Lower leg skin (tissue), 4 donors: ENCODE data around the gene CTRB1. TPM values are rescaled to one million over a fixed set of nuclear protein-coding genes. Genes with fewer than 3 reads are reported as not detected.
"Not testable (repeated sequence)": the region's sequence is repeated elsewhere in the genome, so short reads cannot be mapped to it uniquely, and the experiment has no call there.

Source experiments
- DNase-seq, 2 donors: peaks; one replicate each; pipeline ENCODE4 v3.0.0-alpha.2; 2019; ENCODE audit warnings: low spot score in 2 of 2
- H3K4me3 ChIP-seq: fragments of 200-600 bp; sonication (generic); 2 replicates; pipeline ENCODE4 v1.5.1; 2017; ENCODE audit warnings: mild to moderate bottlenecking, low read depth; ENCODE audit not compliant: poor library complexity, severe bottlenecking
- POLR2A ChIP-seq, 2 donors: fragments of 450-650 bp; IDR thresholded peaks; one replicate each; pipeline ENCODE4 v1.6.1; 2016 to 2017; ENCODE audit warnings: antibody characterized with exemption in 2 of 2, mild to moderate bottlenecking in 1 of 2, moderate library complexity in 1 of 2
- WGBS, 2 donors: methylation state at CpG; one replicate each; pipeline ENCODE4 v1.1.5; 2018; 5-methylcytosine and 5-hydroxymethylcytosine counted together
- intact Hi-C: fragments of 100-400 bp; cut with DNase I; formaldehyde crosslinking; loops from one replicate; pipeline ENCODE4 v1.15.0; 2023; ENCODE audit warnings: low total_unique reads
- total RNA-seq, 4 donors: library from RNA; depleted of rRNA; stranded (reverse); fragments of >200 nt; gene quantifications; one replicate each; pipeline ENCODE4 v1.1.0, GENCODE V29; 2016
- TF ChIP-seq, protein P1 (sequence below), 3 donors: fragments of 450-650 bp; IDR thresholded peaks; one replicate each; pipeline ENCODE4 v1.5.1; 2016; ENCODE audit warnings: antibody characterized with exemption in 3 of 3, mild to moderate bottlenecking in 3 of 3, moderate library complexity in 2 of 3

Gene CTRB1
- total RNA-seq, 4 donors from 2014 or later: 1.0 TPM; not detected in 3

DNA sequence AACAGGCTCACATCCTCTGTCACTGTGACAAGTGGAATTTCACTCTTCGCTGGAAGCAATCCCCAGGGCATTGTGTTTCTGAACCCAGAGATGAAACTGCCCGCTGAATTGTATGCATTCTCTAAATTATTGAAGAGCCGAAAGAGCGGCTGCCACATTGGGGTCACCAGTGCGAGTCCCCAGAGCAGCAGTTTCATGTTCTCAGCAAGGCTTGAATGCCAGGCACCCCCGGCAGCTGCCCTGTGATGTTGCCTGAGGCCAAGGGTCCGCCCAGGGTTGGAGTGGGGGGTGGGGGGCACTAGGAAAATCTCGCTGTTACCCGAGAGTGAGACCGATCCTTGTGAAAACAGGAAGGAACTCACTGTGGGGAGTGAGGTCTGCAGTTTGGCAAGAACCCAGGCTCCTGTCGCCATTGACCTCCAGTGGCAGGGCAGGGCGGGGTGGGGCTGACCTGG lies 53.3 kb downstream of the CTRB1 start:
- intact Hi-C loops: no loop called here
- WGBS, 2 donors: 60 to 69% methylated on average over 12 of the region's 12 CpGs
- no peak for DNase-seq

DNA sequence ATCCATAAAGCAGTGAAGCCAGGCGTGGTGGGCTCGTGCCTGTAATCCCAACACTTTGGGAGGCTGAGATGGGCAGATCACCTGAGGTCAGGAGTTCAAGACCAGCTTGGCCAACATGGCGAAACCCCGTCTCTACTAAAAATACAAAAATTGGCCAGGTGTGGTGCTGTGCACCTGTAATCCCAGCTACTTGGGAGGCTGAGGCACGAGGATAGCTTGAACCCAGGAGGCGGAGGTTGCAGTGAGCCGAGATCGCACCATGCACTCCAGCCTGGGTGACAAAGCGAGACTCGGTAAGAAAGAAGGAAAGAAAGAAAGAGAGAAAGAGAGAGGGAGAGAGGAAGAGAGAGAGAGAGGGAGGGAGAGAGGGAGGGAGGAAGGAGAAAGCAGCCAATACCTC lies 53.8 kb downstream of the CTRB1 start:
- WGBS, 2 donors: 92 to 95% methylated on average over 10 of the region's 10 CpGs
- intact Hi-C loops, DNase-seq: not testable (repeated sequence)

More for the DNA sequence above, 53.3 kb downstream of the CTRB1 start:
- no peak for TF ChIP-seq POLR2A (IDR thresholded peaks at IDR 0.05)
- TF ChIP-seq, protein P1, sequence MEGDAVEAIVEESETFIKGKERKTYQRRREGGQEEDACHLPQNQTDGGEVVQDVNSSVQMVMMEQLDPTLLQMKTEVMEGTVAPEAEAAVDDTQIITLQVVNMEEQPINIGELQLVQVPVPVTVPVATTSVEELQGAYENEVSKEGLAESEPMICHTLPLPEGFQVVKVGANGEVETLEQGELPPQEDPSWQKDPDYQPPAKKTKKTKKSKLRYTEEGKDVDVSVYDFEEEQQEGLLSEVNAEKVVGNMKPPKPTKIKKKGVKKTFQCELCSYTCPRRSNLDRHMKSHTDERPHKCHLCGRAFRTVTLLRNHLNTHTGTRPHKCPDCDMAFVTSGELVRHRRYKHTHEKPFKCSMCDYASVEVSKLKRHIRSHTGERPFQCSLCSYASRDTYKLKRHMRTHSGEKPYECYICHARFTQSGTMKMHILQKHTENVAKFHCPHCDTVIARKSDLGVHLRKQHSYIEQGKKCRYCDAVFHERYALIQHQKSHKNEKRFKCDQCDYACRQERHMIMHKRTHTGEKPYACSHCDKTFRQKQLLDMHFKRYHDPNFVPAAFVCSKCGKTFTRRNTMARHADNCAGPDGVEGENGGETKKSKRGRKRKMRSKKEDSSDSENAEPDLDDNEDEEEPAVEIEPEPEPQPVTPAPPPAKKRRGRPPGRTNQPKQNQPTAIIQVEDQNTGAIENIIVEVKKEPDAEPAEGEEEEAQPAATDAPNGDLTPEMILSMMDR (IDR thresholded peaks at IDR 0.05): no peak
- H3K4me3 ChIP-seq: no peak overlapping the region

DNA sequence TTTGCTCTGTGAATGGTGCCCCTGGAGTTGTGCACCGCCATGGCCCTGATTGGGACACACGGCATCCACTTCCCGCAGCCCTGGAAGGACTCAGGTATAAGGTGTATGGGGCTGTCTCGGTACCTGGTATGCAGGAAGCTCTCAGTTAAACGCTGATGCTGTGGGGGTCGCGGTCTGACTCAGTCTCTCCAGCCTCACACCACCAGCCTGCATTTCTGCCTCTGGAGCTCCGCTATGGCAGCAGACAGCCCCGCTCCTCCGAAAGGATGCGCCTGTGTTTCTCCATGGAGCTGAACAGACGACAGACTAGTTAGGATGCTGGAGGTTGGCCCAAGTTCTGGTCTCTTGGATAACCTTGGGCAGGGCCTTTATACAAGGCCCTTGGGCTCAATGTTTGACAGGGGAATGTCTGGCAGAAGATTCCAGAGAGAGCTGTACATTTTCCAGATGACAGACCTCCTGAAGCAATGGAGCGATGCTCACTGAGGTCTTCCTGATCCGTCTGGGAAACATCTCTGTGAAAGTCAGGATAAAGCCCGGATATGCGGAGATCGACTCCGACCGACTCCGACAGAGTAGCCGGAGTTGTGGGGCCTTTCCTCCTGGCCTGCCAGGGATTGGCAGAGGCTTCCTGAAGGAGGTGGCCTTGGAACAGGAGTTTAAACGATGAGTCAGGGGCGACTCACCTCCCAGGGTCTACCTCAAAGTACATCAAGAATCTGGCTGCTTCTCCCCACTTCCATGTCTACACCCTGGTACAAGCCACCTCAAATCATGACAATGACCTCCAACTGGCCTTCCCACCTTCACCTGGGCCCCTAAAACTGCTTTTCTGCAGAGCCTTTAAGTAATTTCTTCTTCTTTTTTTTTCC lies 54.5 kb downstream of the CTRB1 start:
- no peak overlapping the region for H3K4me3 ChIP-seq
- intact Hi-C loops: no loop called here
- TF ChIP-seq, protein P1 (IDR thresholded peaks at IDR 0.05): no peak
- no peak for TF ChIP-seq POLR2A (IDR thresholded peaks at IDR 0.05)
- DNase-seq: no peak
- 89 to 90% methylated on average over 23 of the region's 23 CpGs for WGBS, 2 donors

More for the DNA sequence above, 53.8 kb downstream of the CTRB1 start:
- not testable (repeated sequence) for H3K4me3 ChIP-seq

Other genes with a start within 250 kb of the CTRB1 start
- gene WDR59, start 233.9 kb upstream of the CTRB1 start, total RNA-seq: 10 to 100 TPM; 26.0 to 59.4 (median 48.4) TPM
- 10 to 100 TPM; 19.3 to 46.7 (median 32.9) TPM for gene ZNRF1, start 220.0 kb upstream of the CTRB1 start, total RNA-seq
- gene LDHD, start 102.2 kb upstream of the CTRB1 start, total RNA-seq: 10 to 100 TPM in 2 of 4 donors, 1 to 10 TPM in 2; 5.9 to 21.9 (median 8.9) TPM
- 1 to 10 TPM; 4.8 to 8.7 (median 6.5) TPM for gene ZFP1, start 70.5 kb upstream of the CTRB1 start, total RNA-seq
- 1 to 10 TPM in 1 of 4 donors, not detected in 3; 1.9 TPM for gene CTRB2, start 11.8 kb upstream of the CTRB1 start, total RNA-seq
- gene BCAR1, start 32.6 kb downstream of the CTRB1 start, total RNA-seq: 10 to 100 TPM; 16.4 to 38.1 (median 28.8) TPM
- 10 to 100 TPM; 43.1 to 52.3 (median 49.5) TPM for gene CFDP1, start 214.5 kb downstream of the CTRB1 start, total RNA-seq
- gene TMEM170A, start 245.7 kb downstream of the CTRB1 start, total RNA-seq: 10 to 100 TPM; 13.6 to 15.7 (median 15.0) TPM